Ishikawa (cell line): ENCODE results near the gene APBB2.

Source experiments
- CEBPB ChIP-seq: IDR thresholded peaks from 2 replicates; pipeline ENCODE4 v1.6.1; 2012
- CREB1 ChIP-seq: IDR thresholded peaks from 2 replicates; pipeline ENCODE4 v1.6.1; 2012; ENCODE audit warnings: low read depth
- EGR1 ChIP-seq: IDR thresholded peaks from 2 replicates; pipeline ENCODE4 v1.6.1; 2012
- EP300 ChIP-seq: IDR thresholded peaks from 2 replicates; pipeline ENCODE4 v1.6.1; 2012; ENCODE audit warnings: borderline replicate concordance
- FOXM1 ChIP-seq: IDR thresholded peaks from 2 replicates; pipeline ENCODE4 v1.6.1; 2012; ENCODE audit warnings: low read depth, borderline replicate concordance
- MAX ChIP-seq: IDR thresholded peaks from 2 replicates; pipeline ENCODE4 v1.6.1; 2012
- NFIC ChIP-seq: IDR thresholded peaks from 2 replicates; pipeline ENCODE4 v1.6.1; 2012
- RAD21 ChIP-seq: IDR thresholded peaks from 2 replicates; pipeline ENCODE4 v1.6.1; 2012; ENCODE audit warnings: low read depth
- REST ChIP-seq: IDR thresholded peaks from 2 replicates; pipeline ENCODE4 v1.6.1; 2012; ENCODE audit warnings: low read depth, mild to moderate bottlenecking
- TAF1 ChIP-seq: IDR thresholded peaks from 2 replicates; pipeline ENCODE4 v1.6.1; 2012; ENCODE audit warnings: low read depth, mild to moderate bottlenecking
- TCF12 ChIP-seq: IDR thresholded peaks from 2 replicates; pipeline ENCODE4 v1.6.1; 2012; ENCODE audit warnings: low read depth
- TEAD4 ChIP-seq: IDR thresholded peaks from 2 replicates; pipeline ENCODE4 v1.6.1; 2012
- USF1 ChIP-seq: IDR thresholded peaks from 2 replicates; pipeline ENCODE4 v1.6.1; 2012
- YY1 ChIP-seq: IDR thresholded peaks from 2 replicates; pipeline ENCODE4 v1.6.1; 2012; ENCODE audit warnings: low read depth
- ZBTB7A ChIP-seq: IDR thresholded peaks from 2 replicates; pipeline ENCODE4 v1.6.1; 2012; ENCODE audit warnings: low read depth

Gene APBB2

DNA sequence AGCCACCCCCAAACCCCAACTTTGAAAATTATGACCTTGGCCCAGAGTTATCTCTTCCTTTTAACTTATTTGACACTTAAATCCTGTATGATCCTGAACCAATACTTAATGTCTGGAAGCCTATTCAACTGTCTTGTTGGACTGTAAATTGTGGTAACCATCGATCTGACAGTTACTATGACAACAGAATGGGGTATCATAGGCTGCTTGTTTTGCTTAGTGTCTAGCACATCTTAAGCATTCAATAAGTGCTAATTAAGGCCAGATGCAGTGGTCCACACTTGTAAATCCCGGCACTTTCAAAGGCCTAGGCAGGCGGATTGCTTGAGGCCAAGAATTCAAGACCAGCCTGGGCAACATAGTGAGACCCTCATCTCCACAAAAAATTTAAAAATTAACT lies 175.0 kb downstream of the APBB2 start:
- TF ChIP-seq REST = no peak

GRCh38 chr4:41038304-41038703 lies 176.0 kb downstream of the APBB2 start:
- TF ChIP-seq CREB1 = no peak
- TF ChIP-seq TEAD4 = no peak
- no peak for TF ChIP-seq REST
- TF ChIP-seq EGR1 = no peak
- no peak for TF ChIP-seq FOXM1
- no peak for TF ChIP-seq USF1
- TF ChIP-seq NFIC = no peak
- no peak for TF ChIP-seq MAX
- TF ChIP-seq YY1 = no peak

GRCh38 chr4:41029098-41029497 lies 185.2 kb downstream of the APBB2 start:
- no peak for TF ChIP-seq TAF1
- no peak for TF ChIP-seq EP300
- no peak for TF ChIP-seq EGR1
- TF ChIP-seq NFIC = no peak
- no peak for TF ChIP-seq TEAD4
- no peak for TF ChIP-seq ZBTB7A
- TF ChIP-seq FOXM1 = no peak
- no peak for TF ChIP-seq RAD21
- no peak for TF ChIP-seq YY1
- TF ChIP-seq MAX = no peak
- TF ChIP-seq USF1 = no peak
- no peak for TF ChIP-seq TCF12
- TF ChIP-seq CREB1 = no peak
- no peak for TF ChIP-seq CEBPB
- TF ChIP-seq REST = no peak

DNA sequence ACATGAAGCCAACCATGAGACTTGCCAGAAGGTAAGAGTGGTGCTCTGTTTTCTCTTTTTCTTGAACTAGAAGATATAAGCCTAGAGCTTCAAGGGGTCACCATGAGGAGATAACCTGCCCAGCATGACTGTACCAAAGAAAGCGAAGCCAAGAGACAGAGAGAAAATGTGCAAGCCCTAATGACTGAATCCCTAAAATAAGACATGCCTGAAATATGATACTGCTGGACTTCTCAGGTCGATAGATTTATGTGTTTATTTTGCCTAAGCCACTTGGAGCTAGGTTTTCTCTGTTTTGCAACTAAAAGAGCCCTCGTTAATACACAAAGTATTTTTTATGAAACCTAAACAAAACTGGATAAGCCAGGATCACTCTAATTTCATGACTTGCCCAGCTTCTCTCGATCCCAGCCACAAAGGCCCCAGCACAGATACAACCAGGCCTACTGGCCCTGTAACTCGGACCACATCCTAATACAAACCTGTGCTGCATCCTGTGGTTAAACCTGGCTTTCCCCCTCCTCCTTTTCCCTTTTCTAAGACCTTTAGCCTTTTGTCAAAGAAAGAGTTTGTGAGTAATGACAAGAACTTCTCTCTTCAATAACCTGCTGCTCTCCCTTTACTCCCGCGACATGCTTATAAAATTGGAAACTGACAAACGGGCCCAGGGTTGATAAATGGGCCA lies 185.8 kb downstream of the APBB2 start:
- TF ChIP-seq TAF1 (no peak), ZBTB7A (no peak)

GRCh38 chr4:41026971-41027370 lies 187.4 kb downstream of the APBB2 start:
- TF ChIP-seq RAD21 = no peak
- no peak for TF ChIP-seq NFIC
- no peak for TF ChIP-seq TAF1
- TF ChIP-seq MAX = no peak
- no peak for TF ChIP-seq CEBPB
- no peak for TF ChIP-seq TEAD4
- TF ChIP-seq ZBTB7A = no peak
- no peak for TF ChIP-seq EGR1
- no peak for TF ChIP-seq TCF12
